ENCODE results near the gene PTPRD. TPM values are rescaled to one million over a fixed set of nuclear protein-coding genes. Genes with fewer than 3 reads are reported as not detected.

The PTPRD gene
- total RNA-seq, 2 donors from 2014 or later, result 97.4 to 101 TPM

DNA sequence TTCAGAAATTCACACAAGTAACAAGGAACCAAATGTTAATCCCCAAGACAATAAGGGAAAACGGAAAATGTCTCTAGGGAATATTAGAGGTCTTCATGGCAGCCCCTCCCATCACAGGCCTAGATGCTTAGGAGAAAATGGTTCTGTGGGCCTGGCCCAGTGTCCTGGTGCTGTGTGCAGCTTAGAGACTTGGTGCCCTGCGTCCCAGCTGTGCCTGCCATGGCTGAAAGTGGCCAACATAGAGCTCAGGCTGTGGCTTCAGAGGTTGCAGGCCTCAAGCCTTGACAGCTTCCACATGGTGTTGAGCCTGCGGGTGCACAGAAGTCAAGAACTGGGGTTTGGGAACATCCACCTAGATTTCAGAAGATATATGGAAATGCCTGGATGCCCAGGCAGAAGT is 942.3 kb downstream of the PTPRD start:
- Mint-ChIP-seq H3K27me3 (ENCODE audit: insufficient read depth) (no peaks in the 10 kb centered on the region), H3K9me3 (no peaks in the 10 kb centered on the region), H3K4me3 (no peak overlapping the region), H3K4me1 (no peaks in the 10 kb centered on the region), H3K36me3 (ENCODE audit: low read depth) (no peaks in the 10 kb centered on the region), H3K27ac (no peak overlapping the region)
- no peak for DNase-seq
- no peak for TF ChIP-seq CTCF (conservative IDR thresholded peaks at IDR 0.05)
- no peaks in the 10 kb centered on the region for H3K4me1 ChIP-seq (ENCODE audit: control insufficient read depth, insufficient read depth, low read length)
- H3K9me3 ChIP-seq (ENCODE audit: control insufficient read depth, low read length), result no peaks in the 10 kb centered on the region
- no peaks in the 10 kb centered on the region for H3K36me3 ChIP-seq (ENCODE audit: control insufficient read depth, insufficient read depth, low read length)
- H3K27me3 ChIP-seq (ENCODE audit: control insufficient read depth, insufficient read depth, low read length, poor library complexity, severe bottlenecking), result no peaks in the 10 kb centered on the region
- no peak overlapping the region for H3K9ac ChIP-seq (ENCODE audit: extremely low read depth, low read length, poor library complexity, severe bottlenecking)
- no peak overlapping the region for H3K27ac ChIP-seq (ENCODE audit: low read depth, low read length)
- 92 to 100% methylated on average over 1 to 3 of the region's 3 CpGs for WGBS, 2 experiments (ENCODE audit: insufficient coverage in 1 of 2, insufficient read length in 1 of 2)
- H3K4me3 ChIP-seq (ENCODE audit: low read length), result no peak overlapping the region

DNA sequence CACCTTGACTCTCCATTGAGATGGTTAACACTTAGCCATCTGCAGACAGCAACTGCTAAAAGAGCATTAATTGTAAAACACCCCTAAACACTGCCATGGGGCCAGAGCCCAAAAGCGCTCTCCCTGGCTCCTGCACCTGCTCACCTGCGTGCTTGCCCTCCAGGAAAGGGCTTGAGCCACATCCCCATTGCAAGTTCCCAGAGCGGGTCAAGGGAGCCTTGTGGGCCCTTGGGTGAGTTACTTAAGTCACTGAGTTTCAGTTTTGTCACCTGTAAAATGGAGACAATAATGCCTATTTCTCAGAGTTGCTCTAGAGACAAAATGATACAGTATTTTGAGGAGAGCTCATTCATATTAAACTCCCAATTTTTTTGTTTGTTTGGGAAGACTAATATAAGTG is 967.8 kb downstream of the PTPRD start:
- H3K27me3 Mint-ChIP-seq (ENCODE audit: insufficient read depth), result no peaks in the 10 kb centered on the region
- H3K4me3 ChIP-seq (ENCODE audit: low read length), result no peak overlapping the region
- no peaks in the 10 kb centered on the region for H3K9me3 ChIP-seq (ENCODE audit: control insufficient read depth, low read length)
- H3K4me3 Mint-ChIP-seq, result no peak overlapping the region
- no peaks in the 10 kb centered on the region for H3K4me1 Mint-ChIP-seq
- no peak overlapping the region for H3K27ac Mint-ChIP-seq
- DNase-seq, result no peak
- H3K27ac ChIP-seq (ENCODE audit: low read depth, low read length), result no peak overlapping the region
- H3K27me3 ChIP-seq (ENCODE audit: control insufficient read depth, insufficient read depth, low read length, poor library complexity, severe bottlenecking), result no peaks in the 10 kb centered on the region
- no peaks in the 10 kb centered on the region for H3K36me3 ChIP-seq (ENCODE audit: control insufficient read depth, insufficient read depth, low read length)
- H3K36me3 Mint-ChIP-seq (ENCODE audit: low read depth), result no peaks in the 10 kb centered on the region
- no peak overlapping the region for H3K9ac ChIP-seq (ENCODE audit: extremely low read depth, low read length, poor library complexity, severe bottlenecking)
- H3K9me3 Mint-ChIP-seq, result no peaks in the 10 kb centered on the region
- 88% methylated on average over 2 to 3 of the region's 3 CpGs for WGBS, 2 experiments (ENCODE audit: insufficient coverage in 1 of 2, insufficient read length in 1 of 2)
- no peak for TF ChIP-seq CTCF (conservative IDR thresholded peaks at IDR 0.05)
- no peaks in the 10 kb centered on the region for H3K4me1 ChIP-seq (ENCODE audit: control insufficient read depth, insufficient read depth, low read length)

GRCh38 chr9:9631284-9631683 is 981.5 kb downstream of the PTPRD start:
- no peaks in the 10 kb centered on the region for H3K4me1 Mint-ChIP-seq
- no peaks in the 10 kb centered on the region for H3K36me3 ChIP-seq (ENCODE audit: control insufficient read depth, insufficient read depth, low read length)
- WGBS, 2 experiments (ENCODE audit: insufficient coverage in 1 of 2, insufficient read length in 1 of 2), result 78% methylated on average over 2 of the region's 2 CpGs; no CpG with 5 or more reads in 1 of the 2 experiments
- H3K4me1 ChIP-seq (ENCODE audit: control insufficient read depth, insufficient read depth, low read length), result no peaks in the 10 kb centered on the region
- no peaks in the 10 kb centered on the region for H3K36me3 Mint-ChIP-seq (ENCODE audit: low read depth)
- H3K9me3 ChIP-seq (ENCODE audit: control insufficient read depth, low read length), result no peaks in the 10 kb centered on the region
- H3K4me3 ChIP-seq (ENCODE audit: low read length), result no peak overlapping the region
- TF ChIP-seq CTCF (conservative IDR thresholded peaks at IDR 0.05), result no peak
- no peak overlapping the region for H3K27ac ChIP-seq (ENCODE audit: low read depth, low read length)
- no peaks in the 10 kb centered on the region for H3K9me3 Mint-ChIP-seq
- H3K27me3 Mint-ChIP-seq (ENCODE audit: insufficient read depth), result no peaks in the 10 kb centered on the region
- H3K9ac ChIP-seq (ENCODE audit: extremely low read depth, low read length, poor library complexity, severe bottlenecking), result no peak overlapping the region
- no peak overlapping the region for H3K4me3 Mint-ChIP-seq
- no peak for DNase-seq
- H3K27me3 ChIP-seq (ENCODE audit: control insufficient read depth, insufficient read depth, low read length, poor library complexity, severe bottlenecking), result no peaks in the 10 kb centered on the region
- H3K27ac Mint-ChIP-seq, result no peak overlapping the region

All from endodermal cell (in vitro differentiated cells).